Tibial nerve (tissue), 4 donors: ENCODE results near the gene CDC42EP5.

Experiments used
- EP300 ChIP-seq, 2 donors: sonication (generic); formaldehyde crosslinking; IDR thresholded peaks; one replicate each; pipeline ENCODE4 v1.6.1; 2017; ENCODE audit warnings: antibody characterized with exemption in 2 of 2, mild to moderate bottlenecking in 1 of 2
- POLR2A ChIP-seq, 2 donors: fragments of 450-650 bp; IDR thresholded peaks; one replicate each; pipeline ENCODE4 v1.6.1; 2017; ENCODE audit warnings: antibody characterized with exemption in 2 of 2, mild to moderate bottlenecking in 2 of 2, moderate library complexity in 2 of 2
- TF ChIP-seq, protein P1 (sequence below), 5 experiments: fragments of 200-600 bp in 3 of 5; fragments of 450-650 bp in 2 of 5; sonication (generic) in 3 of 5; IDR thresholded peaks; one replicate each; pipeline ENCODE4 v1.5.1; 2016 to 2019; ENCODE audit warnings: antibody characterized with exemption in 5 of 5, mild to moderate bottlenecking in 3 of 5, moderate library complexity in 2 of 5

DNA sequence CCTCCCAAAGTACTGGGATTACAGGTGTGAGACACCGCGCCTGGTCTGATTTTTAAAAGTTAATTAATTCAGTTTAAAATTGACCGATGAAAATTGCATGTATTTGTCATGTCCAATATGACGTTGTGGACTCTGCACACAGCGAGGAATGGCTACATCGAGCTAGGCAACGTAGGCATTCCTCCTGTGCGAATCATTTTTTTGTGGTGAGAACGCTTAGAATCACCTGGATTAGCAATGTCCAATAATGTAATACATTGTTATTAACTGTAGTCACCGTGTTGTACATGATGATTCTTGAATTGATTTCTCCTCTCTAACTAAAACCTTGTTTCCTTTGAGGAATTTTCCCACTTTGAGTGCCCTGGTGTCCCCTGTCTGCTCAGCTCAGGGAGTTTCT, 33.0 kb upstream of the CDC42EP5 start:
- TF ChIP-seq, protein P1, sequence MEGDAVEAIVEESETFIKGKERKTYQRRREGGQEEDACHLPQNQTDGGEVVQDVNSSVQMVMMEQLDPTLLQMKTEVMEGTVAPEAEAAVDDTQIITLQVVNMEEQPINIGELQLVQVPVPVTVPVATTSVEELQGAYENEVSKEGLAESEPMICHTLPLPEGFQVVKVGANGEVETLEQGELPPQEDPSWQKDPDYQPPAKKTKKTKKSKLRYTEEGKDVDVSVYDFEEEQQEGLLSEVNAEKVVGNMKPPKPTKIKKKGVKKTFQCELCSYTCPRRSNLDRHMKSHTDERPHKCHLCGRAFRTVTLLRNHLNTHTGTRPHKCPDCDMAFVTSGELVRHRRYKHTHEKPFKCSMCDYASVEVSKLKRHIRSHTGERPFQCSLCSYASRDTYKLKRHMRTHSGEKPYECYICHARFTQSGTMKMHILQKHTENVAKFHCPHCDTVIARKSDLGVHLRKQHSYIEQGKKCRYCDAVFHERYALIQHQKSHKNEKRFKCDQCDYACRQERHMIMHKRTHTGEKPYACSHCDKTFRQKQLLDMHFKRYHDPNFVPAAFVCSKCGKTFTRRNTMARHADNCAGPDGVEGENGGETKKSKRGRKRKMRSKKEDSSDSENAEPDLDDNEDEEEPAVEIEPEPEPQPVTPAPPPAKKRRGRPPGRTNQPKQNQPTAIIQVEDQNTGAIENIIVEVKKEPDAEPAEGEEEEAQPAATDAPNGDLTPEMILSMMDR (IDR thresholded peaks at IDR 0.05): no peak
- TF ChIP-seq EP300 (IDR thresholded peaks at IDR 0.05) (no peak), POLR2A (IDR thresholded peaks at IDR 0.05) (no peak)
